ENCODE results near the gene NAV2.

NAV2 gene

GRCh38 chr11:19718951-19719350 lies 6.3 kb downstream of the NAV2 start:
- H3K9me3 Mint-ChIP-seq: no peaks in the 10 kb centered on the region
- H3K27ac Mint-ChIP-seq: no peak overlapping the region
- peaks cover 29% of the 10 kb centered on the region for H3K4me1 Mint-ChIP-seq (ENCODE audit: low read depth)
- peaks cover 24% of the 10 kb centered on the region for H3K27me3 Mint-ChIP-seq
- no peaks in the 10 kb centered on the region for H3K36me3 Mint-ChIP-seq (ENCODE audit: low read depth)
- no peak overlapping the region for H3K4me3 Mint-ChIP-seq

- Mint-ChIP-seq H3K4me3 (no peak overlapping the region), H3K36me3 (ENCODE audit: low read depth) (no peaks in the 10 kb centered on the region), H3K27ac (no peak overlapping the region), H3K27me3 (peaks cover 14% of the 10 kb centered on the region), H3K4me1 (ENCODE audit: low read depth) (peaks cover 27% of the 10 kb centered on the region), H3K9me3 (no peaks in the 10 kb centered on the region)
Measured at GRCh38 chr11:19719960-19720359, 7.3 kb downstream of the NAV2 start.

GRCh38 chr11:19721176-19721575 lies 8.5 kb downstream of the NAV2 start:
- Mint-ChIP-seq H3K27me3 (peaks cover 2% of the 10 kb centered on the region), H3K4me3 (no peak overlapping the region), H3K9me3 (no peaks in the 10 kb centered on the region), H3K36me3 (ENCODE audit: low read depth) (no peaks in the 10 kb centered on the region), H3K27ac (no peak overlapping the region), H3K4me1 (ENCODE audit: low read depth) (peaks cover 23% of the 10 kb centered on the region)

GRCh38 chr11:19722702-19723101 lies 10.1 kb downstream of the NAV2 start:
- Mint-ChIP-seq H3K27me3 (no peaks in the 10 kb centered on the region), H3K36me3 (ENCODE audit: low read depth) (no peaks in the 10 kb centered on the region), H3K9me3 (no peaks in the 10 kb centered on the region), H3K4me1 (ENCODE audit: low read depth) (peaks cover 23% of the 10 kb centered on the region), H3K4me3 (no peak overlapping the region), H3K27ac (no peak overlapping the region)

GRCh38 chr11:19723572-19724342 lies 11.1 kb downstream of the NAV2 start:
- Mint-ChIP-seq H3K27ac (peak overlapping the region; percentile 28), H3K27me3 (no peaks in the 10 kb centered on the region), H3K4me3 (no peak overlapping the region), H3K9me3 (no peaks in the 10 kb centered on the region), H3K36me3 (ENCODE audit: low read depth) (no peaks in the 10 kb centered on the region), H3K4me1 (ENCODE audit: low read depth) (peaks cover 23% of the 10 kb centered on the region)

GRCh38 chr11:19724765-19725164 lies 12.1 kb downstream of the NAV2 start:
- no peaks in the 10 kb centered on the region for H3K27me3 Mint-ChIP-seq
- peaks cover 23% of the 10 kb centered on the region for H3K4me1 Mint-ChIP-seq (ENCODE audit: low read depth)
- no peaks in the 10 kb centered on the region for H3K36me3 Mint-ChIP-seq (ENCODE audit: low read depth)
- no peaks in the 10 kb centered on the region for H3K9me3 Mint-ChIP-seq
- no peak overlapping the region for H3K4me3 Mint-ChIP-seq
- H3K27ac Mint-ChIP-seq: no peak overlapping the region

- Mint-ChIP-seq H3K4me3 (no peak overlapping the region), H3K27ac (no peak overlapping the region), H3K36me3 (ENCODE audit: low read depth) (no peaks in the 10 kb centered on the region), H3K27me3 (no peaks in the 10 kb centered on the region), H3K9me3 (no peaks in the 10 kb centered on the region), H3K4me1 (ENCODE audit: low read depth) (peaks cover 23% of the 10 kb centered on the region)
Measured at GRCh38 chr11:19725379-19726079, 12.9 kb downstream of the NAV2 start.

GRCh38 chr11:19727246-19727645 lies 14.6 kb downstream of the NAV2 start:
- Mint-ChIP-seq H3K9me3 (no peaks in the 10 kb centered on the region), H3K27ac (no peak overlapping the region), H3K4me1 (ENCODE audit: low read depth) (peaks cover 23% of the 10 kb centered on the region), H3K4me3 (no peak overlapping the region), H3K27me3 (no peaks in the 10 kb centered on the region), H3K36me3 (ENCODE audit: low read depth) (no peaks in the 10 kb centered on the region)

GRCh38 chr11:19728436-19728835 lies 15.8 kb downstream of the NAV2 start:
- no peaks in the 10 kb centered on the region for H3K36me3 Mint-ChIP-seq (ENCODE audit: low read depth)
- H3K4me1 Mint-ChIP-seq (ENCODE audit: low read depth): peaks cover 11% of the 10 kb centered on the region
- H3K9me3 Mint-ChIP-seq: no peaks in the 10 kb centered on the region
- H3K27ac Mint-ChIP-seq: no peak overlapping the region
- H3K27me3 Mint-ChIP-seq: no peaks in the 10 kb centered on the region
- no peak overlapping the region for H3K4me3 Mint-ChIP-seq

GRCh38 chr11:19729141-19729540 lies 16.5 kb downstream of the NAV2 start:
- Mint-ChIP-seq H3K27me3 (no peaks in the 10 kb centered on the region), H3K36me3 (ENCODE audit: low read depth) (no peaks in the 10 kb centered on the region), H3K9me3 (no peaks in the 10 kb centered on the region), H3K4me3 (no peak overlapping the region), H3K27ac (no peak overlapping the region), H3K4me1 (ENCODE audit: low read depth) (peaks cover 4% of the 10 kb centered on the region)

- H3K36me3 Mint-ChIP-seq (ENCODE audit: low read depth): no peaks in the 10 kb centered on the region
- no peaks in the 10 kb centered on the region for H3K27me3 Mint-ChIP-seq
- no peaks in the 10 kb centered on the region for H3K9me3 Mint-ChIP-seq
- no peaks in the 10 kb centered on the region for H3K4me1 Mint-ChIP-seq (ENCODE audit: low read depth)
- H3K4me3 Mint-ChIP-seq: no peak overlapping the region
- no peak overlapping the region for H3K27ac Mint-ChIP-seq
Measured at GRCh38 chr11:19730373-19730772, 17.7 kb downstream of the NAV2 start.

GRCh38 chr11:19734171-19734570 lies 21.5 kb downstream of the NAV2 start:
- no peaks in the 10 kb centered on the region for H3K9me3 Mint-ChIP-seq
- H3K4me3 Mint-ChIP-seq: no peak overlapping the region
- H3K36me3 Mint-ChIP-seq (ENCODE audit: low read depth): no peaks in the 10 kb centered on the region
- H3K27me3 Mint-ChIP-seq: no peaks in the 10 kb centered on the region
- no peak overlapping the region for H3K27ac Mint-ChIP-seq
- H3K4me1 Mint-ChIP-seq (ENCODE audit: low read depth): no peaks in the 10 kb centered on the region

- no peaks in the 10 kb centered on the region for H3K36me3 Mint-ChIP-seq (ENCODE audit: low read depth)
- H3K27ac Mint-ChIP-seq: no peak overlapping the region
- no peaks in the 10 kb centered on the region for H3K27me3 Mint-ChIP-seq
- H3K4me1 Mint-ChIP-seq (ENCODE audit: low read depth): no peaks in the 10 kb centered on the region
- H3K9me3 Mint-ChIP-seq: no peaks in the 10 kb centered on the region
- H3K4me3 Mint-ChIP-seq: no peak overlapping the region
Measured at GRCh38 chr11:19735157-19735908, 22.7 kb downstream of the NAV2 start.

GRCh38 chr11:19735909-19736498 lies 23.4 kb downstream of the NAV2 start:
- H3K36me3 Mint-ChIP-seq (ENCODE audit: low read depth): no peaks in the 10 kb centered on the region

GRCh38 chr11:19736831-19737230 lies 24.2 kb downstream of the NAV2 start:
- Mint-ChIP-seq H3K9me3 (no peaks in the 10 kb centered on the region), H3K27me3 (no peaks in the 10 kb centered on the region), H3K27ac (no peak overlapping the region), H3K4me3 (no peak overlapping the region), H3K4me1 (ENCODE audit: low read depth) (no peaks in the 10 kb centered on the region), H3K36me3 (ENCODE audit: low read depth) (no peaks in the 10 kb centered on the region)

More at GRCh38 chr11:19735909-19736498, 23.4 kb downstream of the NAV2 start:
- Mint-ChIP-seq H3K9me3 (no peaks in the 10 kb centered on the region), H3K27me3 (no peaks in the 10 kb centered on the region), H3K4me3 (no peak overlapping the region), H3K27ac (no peak overlapping the region), H3K4me1 (ENCODE audit: low read depth) (no peaks in the 10 kb centered on the region)

Data from stimulated activated naive CD8-positive, alpha-beta T cell treated with anti-CD3 and anti-CD28 coated beads, Interleukin-15, Interleukin-2, amounts not matched to agents 100 ng/mL and 50 ng/mL, for 24 hours (primary cell).